ENCODE measurements around the gene VPS51.

VPS51 gene

GRCh38 chr11:65125197-65126056 is 29.4 kb downstream of the VPS51 start:
- H3K4me3 Mint-ChIP-seq, result no peak overlapping the region
- H3K9me3 Mint-ChIP-seq, result no peaks in the 10 kb centered on the region
- H3K27me3 Mint-ChIP-seq, result no peaks in the 10 kb centered on the region
- CTCF ChIA-PET, result interaction anchor here (0.9 to 1.1 kb wide), 2 partner anchors 12 to 15 kb away, joined by 3 read pairs; no protein-coding TSS in a partner anchor
- H3K4me1 Mint-ChIP-seq, result peaks cover 32% of the 10 kb centered on the region
- H3K36me3 Mint-ChIP-seq, result peaks cover 52% of the 10 kb centered on the region
- H3K27ac Mint-ChIP-seq, result no peak overlapping the region
- no peak for DNase-seq

GRCh38 chr11:65126624-65127274 is 30.7 kb downstream of the VPS51 start:
- CTCF ChIA-PET, result interaction anchor here (0.9 kb wide), 1 partner anchor 16 kb away, joined by 3 read pairs; no protein-coding TSS in a partner anchor
- Mint-ChIP-seq H3K27me3 (no peaks in the 10 kb centered on the region), H3K36me3 (peaks cover 47% of the 10 kb centered on the region), H3K9me3 (no peaks in the 10 kb centered on the region), H3K4me1 (peaks cover 26% of the 10 kb centered on the region), H3K27ac (peak overlapping the region; percentile 71), H3K4me3 (no peak overlapping the region)
- no peak for DNase-seq

GRCh38 chr11:65127473-65128181 is 31.6 kb downstream of the VPS51 start:
- H3K27me3 Mint-ChIP-seq, result no peaks in the 10 kb centered on the region
- no peak overlapping the region for H3K27ac Mint-ChIP-seq
- CTCF ChIA-PET, result interaction anchor here (0.9 kb wide), 1 partner anchor 53 kb away, joined by 4 read pairs; no protein-coding TSS in a partner anchor
- H3K9me3 Mint-ChIP-seq, result no peaks in the 10 kb centered on the region
- peaks cover 27% of the 10 kb centered on the region for H3K4me1 Mint-ChIP-seq
- H3K4me3 Mint-ChIP-seq, result no peak overlapping the region
- no peak for DNase-seq
- H3K36me3 Mint-ChIP-seq, result peaks cover 44% of the 10 kb centered on the region

- no peak for DNase-seq
- H3K27me3 Mint-ChIP-seq, result no peaks in the 10 kb centered on the region
- CTCF ChIA-PET, result interaction anchor here (0.9 kb wide), 1 partner anchor 53 kb away, joined by 4 read pairs; no protein-coding TSS in a partner anchor
- peaks cover 29% of the 10 kb centered on the region for H3K4me1 Mint-ChIP-seq
- H3K36me3 Mint-ChIP-seq, result peaks cover 50% of the 10 kb centered on the region
- H3K4me3 Mint-ChIP-seq, result no peak overlapping the region
- peak overlapping the region; percentile 37 for H3K27ac Mint-ChIP-seq
- H3K9me3 Mint-ChIP-seq, result no peaks in the 10 kb centered on the region
Observed at GRCh38 chr11:65128182-65129145, 32.5 kb downstream of the VPS51 start.

- no peak overlapping the region for H3K27ac Mint-ChIP-seq
- peaks cover 45% of the 10 kb centered on the region for H3K36me3 Mint-ChIP-seq
- H3K27me3 Mint-ChIP-seq, result no peaks in the 10 kb centered on the region
- H3K4me3 Mint-ChIP-seq, result no peak overlapping the region
- peaks cover 22% of the 10 kb centered on the region for H3K4me1 Mint-ChIP-seq
- CTCF ChIA-PET, result no interaction called here
- no peak for DNase-seq
- no peaks in the 10 kb centered on the region for H3K9me3 Mint-ChIP-seq
Observed at GRCh38 chr11:65129649-65130441, 33.8 kb downstream of the VPS51 start.

- Mint-ChIP-seq H3K4me1 (peaks cover 28% of the 10 kb centered on the region), H3K4me3 (peak overlapping the region; percentile 15), H3K36me3 (peaks cover 37% of the 10 kb centered on the region), H3K9me3 (no peaks in the 10 kb centered on the region), H3K27ac (no peak overlapping the region), H3K27me3 (no peaks in the 10 kb centered on the region)
- CTCF ChIA-PET, result interaction anchor here (0.7 kb wide), 1 partner anchor 379 kb away, joined by 3 read pairs; no protein-coding TSS in a partner anchor
- no peak for DNase-seq
Observed at GRCh38 chr11:65130631-65131416, 34.8 kb downstream of the VPS51 start.

- peak overlapping the region; percentile 15 for H3K4me3 Mint-ChIP-seq
- H3K27ac Mint-ChIP-seq, result no peak overlapping the region
- CTCF ChIA-PET, result interaction anchor here (0.7 kb wide), 1 partner anchor 378 kb away, joined by 3 read pairs; no protein-coding TSS in a partner anchor
- no peak for DNase-seq
- H3K4me1 Mint-ChIP-seq, result peaks cover 34% of the 10 kb centered on the region
- H3K36me3 Mint-ChIP-seq, result peaks cover 35% of the 10 kb centered on the region
- no peaks in the 10 kb centered on the region for H3K9me3 Mint-ChIP-seq
- H3K27me3 Mint-ChIP-seq, result no peaks in the 10 kb centered on the region
Observed at GRCh38 chr11:65131417-65131776, 35.4 kb downstream of the VPS51 start.

GRCh38 chr11:65131895-65132237 is 35.9 kb downstream of the VPS51 start:
- H3K27ac Mint-ChIP-seq, result no peak overlapping the region
- H3K4me3 Mint-ChIP-seq, result peak overlapping the region; percentile 10
- DNase-seq, result no peak
- peaks cover 31% of the 10 kb centered on the region for H3K36me3 Mint-ChIP-seq
- peaks cover 37% of the 10 kb centered on the region for H3K4me1 Mint-ChIP-seq
- no peaks in the 10 kb centered on the region for H3K27me3 Mint-ChIP-seq
- H3K9me3 Mint-ChIP-seq, result no peaks in the 10 kb centered on the region
- CTCF ChIA-PET, result interaction anchor here (0.7 kb wide), 1 partner anchor 378 kb away, joined by 3 read pairs; no protein-coding TSS in a partner anchor

- H3K4me1 Mint-ChIP-seq, result peaks cover 40% of the 10 kb centered on the region
- peaks cover 27% of the 10 kb centered on the region for H3K36me3 Mint-ChIP-seq
Observed at GRCh38 chr11:65132238-65132987, 36.4 kb downstream of the VPS51 start.

GRCh38 chr11:65132988-65133700 is 37.1 kb downstream of the VPS51 start:
- CTCF ChIA-PET, result interaction anchor here (3.3 kb wide), 1 partner anchor 12 kb away, joined by 9 read pairs; the partner anchor contains the start of genes FAU and MRPL49
- peaks cover 42% of the 10 kb centered on the region for H3K4me1 Mint-ChIP-seq
- H3K36me3 Mint-ChIP-seq, result peaks cover 23% of the 10 kb centered on the region
- DNase-seq, result peak; percentile 81
- H3K4me3 Mint-ChIP-seq, result peak overlapping the region; percentile 99
- H3K27me3 Mint-ChIP-seq, result no peaks in the 10 kb centered on the region
- H3K9me3 Mint-ChIP-seq, result no peaks in the 10 kb centered on the region
- peak overlapping the region; percentile 100 for H3K27ac Mint-ChIP-seq

More at GRCh38 chr11:65132238-65132987, 36.4 kb downstream of the VPS51 start:
- H3K4me3 Mint-ChIP-seq, result peak overlapping the region; percentile 99
- H3K27me3 Mint-ChIP-seq, result no peaks in the 10 kb centered on the region
- H3K9me3 Mint-ChIP-seq, result no peaks in the 10 kb centered on the region
- peak overlapping the region; percentile 100 for H3K27ac Mint-ChIP-seq
- CTCF ChIA-PET, result no interaction called here
- DNase-seq, result no peak

GRCh38 chr11:65133724-65134123 is 37.7 kb downstream of the VPS51 start:
- peaks cover 23% of the 10 kb centered on the region for H3K36me3 Mint-ChIP-seq
- H3K9me3 Mint-ChIP-seq, result no peaks in the 10 kb centered on the region
- H3K27ac Mint-ChIP-seq, result peak overlapping the region; percentile 100
- H3K27me3 Mint-ChIP-seq, result no peaks in the 10 kb centered on the region
- H3K4me3 Mint-ChIP-seq, result peak overlapping the region; percentile 99
- DNase-seq, result peak; percentile 41
- H3K4me1 Mint-ChIP-seq, result peaks cover 42% of the 10 kb centered on the region
- CTCF ChIA-PET, result interaction anchor here (3.3 kb wide), 1 partner anchor 12 kb away, joined by 9 read pairs; the partner anchor contains the start of genes FAU and MRPL49
